Measurements from ENCODE around the gene ASS1.
"Not testable (repeated sequence)": the region's sequence is repeated elsewhere in the genome, so short reads cannot be mapped to it uniquely, and the experiment has no call there.

ASS1 gene

GRCh38 chr9:130419521-130420035 lies 25.2 kb upstream of the ASS1 start:
- DNase-seq, result no peak

GRCh38 chr9:130421154-130421801 lies 23.5 kb upstream of the ASS1 start:
- DNase-seq, result no peak

GRCh38 chr9:130421802-130422276 lies 22.9 kb upstream of the ASS1 start:
- no peak for DNase-seq

- no peak for DNase-seq
Observed at GRCh38 chr9:130422546-130422945, 22.2 kb upstream of the ASS1 start.

GRCh38 chr9:130423272-130423671 lies 21.5 kb upstream of the ASS1 start:
- DNase-seq, result no peak

- no peak for DNase-seq
Observed at GRCh38 chr9:130424595-130425454, 19.9 kb upstream of the ASS1 start.

- no peak for DNase-seq
Observed at GRCh38 chr9:130425741-130426466, 18.9 kb upstream of the ASS1 start.

GRCh38 chr9:130426467-130426773 lies 18.3 kb upstream of the ASS1 start:
- DNase-seq, result no peak

GRCh38 chr9:130426883-130427282 lies 17.9 kb upstream of the ASS1 start:
- DNase-seq, result no peak

GRCh38 chr9:130427326-130427725 lies 17.4 kb upstream of the ASS1 start:
- DNase-seq, result no peak

- DNase-seq, result no peak
Observed at GRCh38 chr9:130428086-130428665, 16.6 kb upstream of the ASS1 start.

GRCh38 chr9:130429381-130429780 lies 15.4 kb upstream of the ASS1 start:
- DNase-seq, result no peak

GRCh38 chr9:130429831-130430230 lies 14.9 kb upstream of the ASS1 start:
- no peak for DNase-seq

GRCh38 chr9:130430232-130430631 lies 14.5 kb upstream of the ASS1 start:
- no peak for DNase-seq

GRCh38 chr9:130430734-130431535 lies 13.8 kb upstream of the ASS1 start:
- no peak for DNase-seq

GRCh38 chr9:130431536-130432303 lies 13.0 kb upstream of the ASS1 start:
- no peak for DNase-seq

GRCh38 chr9:130432362-130432761 lies 12.4 kb upstream of the ASS1 start:
- no peak for DNase-seq

GRCh38 chr9:130432796-130433167 lies 12.0 kb upstream of the ASS1 start:
- DNase-seq, result no peak

- DNase-seq, result no peak
Observed at GRCh38 chr9:130433168-130433946, 11.4 kb upstream of the ASS1 start.

GRCh38 chr9:130433947-130434262 lies 10.9 kb upstream of the ASS1 start:
- no peak for DNase-seq

- DNase-seq, result not testable (repeated sequence)
Observed at GRCh38 chr9:130434656-130435055, 10.1 kb upstream of the ASS1 start.

All from activated T-cell treated with anti-CD3 and anti-CD28 coated beads for 4 hours (primary cell).